NCI-H524 treated with DMSO at 0.1 percent for 48 hours (cell line): ENCODE measurements around the gene CXCL12.

Experiments used
- DNase-seq: peaks from one replicate; lab custom pipeline; 2025; lab: John Stamatoyannopoulos, UW

The CXCL12 gene

DNA sequence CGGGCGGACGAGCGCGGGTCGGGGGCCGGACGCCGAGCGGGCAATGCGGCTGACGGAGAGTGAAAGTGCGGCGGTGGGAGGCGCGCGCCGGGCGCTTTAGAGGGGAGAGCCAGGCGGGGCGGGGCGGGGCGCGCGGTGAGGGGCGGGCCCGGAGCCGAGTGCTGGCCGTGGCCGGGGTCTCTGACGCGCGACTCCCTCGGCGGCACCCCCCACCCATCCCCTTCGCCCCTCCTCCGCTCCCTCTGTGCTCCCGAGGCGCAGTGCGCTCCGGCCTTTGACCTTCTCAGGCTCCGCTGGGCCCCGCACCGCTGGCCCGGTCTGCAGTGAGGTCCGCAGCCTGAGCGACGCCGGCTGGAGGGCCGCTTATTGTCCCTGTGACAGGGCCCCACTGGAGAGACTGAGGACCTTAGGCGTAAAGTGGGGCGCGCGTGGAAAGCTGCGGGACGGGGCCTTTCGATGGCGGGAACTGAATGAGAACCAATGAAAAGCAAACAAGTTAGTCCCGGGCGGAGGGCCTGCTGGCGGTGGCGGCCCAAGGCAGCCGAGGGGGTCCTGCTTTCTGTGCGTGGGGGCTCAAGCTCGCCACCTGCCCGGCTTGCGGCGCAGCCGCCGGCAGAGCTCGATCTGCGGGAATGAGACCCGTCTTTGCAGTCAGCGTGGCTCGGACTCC lies at the start of gene CXCL12:
TSS of gene CXCL12 (minus strand) at position 72 of the 670 bp plus-strand sequence. CDS start 92 bp downstream, outside the sequence.
- DNase-seq: no peak

- no peak for DNase-seq
These were observed 42.6 kb upstream of the CXCL12 start for GRCh38 chr10:44427479-44427878.

DNA sequence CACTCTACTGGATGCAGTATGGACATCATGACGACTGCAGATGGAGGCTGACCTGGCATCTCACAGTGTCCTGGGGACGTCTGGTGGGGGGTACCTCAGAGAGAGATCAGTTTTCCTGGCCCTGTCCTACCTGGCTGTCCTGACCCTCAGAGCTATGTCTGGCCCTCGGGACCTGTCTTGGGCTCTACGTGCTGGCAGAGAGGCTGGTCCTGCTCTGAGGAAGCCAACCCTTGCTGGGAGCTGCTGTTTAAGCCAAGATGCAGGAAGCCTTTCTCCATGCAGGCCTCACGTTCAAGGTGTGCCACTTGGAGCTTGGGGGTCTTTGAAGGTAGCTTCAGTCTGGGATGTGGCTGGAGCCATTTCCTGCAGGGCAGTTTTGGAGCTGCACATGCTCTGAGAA lies 42.1 kb upstream of the CXCL12 start:
- no peak for DNase-seq

DNA sequence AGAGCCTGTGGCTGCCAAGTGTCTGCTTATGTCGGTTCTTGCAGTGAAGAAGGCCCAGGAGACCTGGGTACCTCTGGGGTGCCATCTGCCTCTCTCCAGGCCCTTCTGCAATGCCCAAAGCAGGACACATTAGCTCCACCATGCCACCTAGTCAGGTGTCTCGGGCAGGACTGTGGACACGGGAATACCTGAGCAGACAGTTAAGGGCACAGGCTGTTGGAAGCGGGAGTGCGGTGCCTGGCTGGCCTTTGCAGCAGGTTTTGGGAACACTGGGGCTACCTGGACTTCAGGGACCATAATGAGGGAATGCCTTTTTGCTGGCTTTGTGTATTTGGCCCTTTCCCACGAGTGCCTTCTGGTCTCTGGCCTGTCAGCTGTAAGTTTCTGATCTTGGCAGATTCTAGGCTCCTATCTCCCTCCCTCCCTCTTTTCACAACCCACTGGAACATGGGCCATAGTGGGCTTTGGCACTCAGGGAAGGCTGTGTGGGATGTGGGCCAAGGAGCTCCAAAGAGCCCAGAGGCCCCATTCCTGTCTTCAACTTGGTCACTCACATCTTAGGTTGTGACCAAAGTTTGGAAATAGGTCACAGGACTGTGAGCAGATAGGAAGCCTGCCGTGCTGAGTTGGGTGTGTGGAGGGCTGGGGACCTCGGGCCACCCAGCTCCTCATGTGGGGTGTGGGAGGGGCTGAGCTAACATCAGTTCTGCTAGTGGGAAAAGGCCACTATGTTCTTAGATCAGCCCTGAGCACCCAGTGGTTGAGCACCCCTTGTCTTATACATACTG lies 41.5 kb upstream of the CXCL12 start:
- no peak for DNase-seq

GRCh38 chr10:44425466-44425865 lies 40.6 kb upstream of the CXCL12 start:
- DNase-seq: no peak

GRCh38 chr10:44424957-44425356 lies 40.1 kb upstream of the CXCL12 start:
- no peak for DNase-seq

- DNase-seq: no peak
These were observed 39.4 kb upstream of the CXCL12 start for GRCh38 chr10:44424298-44424697.

DNA sequence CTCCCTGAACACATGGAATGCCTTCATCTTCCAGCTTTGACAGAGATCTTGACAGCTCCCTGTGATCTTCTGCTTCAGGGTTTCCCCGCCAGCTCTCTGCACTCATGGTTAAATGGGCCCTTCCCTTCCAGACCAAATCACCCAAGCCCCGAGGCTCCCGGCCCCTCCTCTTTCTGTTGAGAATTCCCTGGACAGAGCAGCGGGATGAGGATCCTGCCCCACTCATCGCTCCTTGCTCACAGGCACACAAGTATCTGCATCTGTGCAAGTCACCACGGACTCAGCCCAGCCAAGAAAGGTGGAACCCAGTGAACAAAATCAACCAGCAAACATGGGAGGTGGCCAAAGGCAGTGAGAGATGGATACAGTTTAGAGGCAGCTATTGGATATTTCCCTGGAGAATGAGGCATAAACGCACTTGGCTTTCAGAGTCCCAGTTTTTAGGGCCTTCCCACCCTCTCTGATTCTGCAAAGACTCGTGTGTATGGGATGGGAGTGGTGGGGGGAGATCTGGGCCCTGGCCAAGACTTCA lies 37.7 kb upstream of the CXCL12 start:
- no peak for DNase-seq

GRCh38 chr10:44422153-44422552 lies 37.3 kb upstream of the CXCL12 start:
- DNase-seq: no peak

GRCh38 chr10:44419790-44420549 lies 35.1 kb upstream of the CXCL12 start:
- no peak for DNase-seq

DNA sequence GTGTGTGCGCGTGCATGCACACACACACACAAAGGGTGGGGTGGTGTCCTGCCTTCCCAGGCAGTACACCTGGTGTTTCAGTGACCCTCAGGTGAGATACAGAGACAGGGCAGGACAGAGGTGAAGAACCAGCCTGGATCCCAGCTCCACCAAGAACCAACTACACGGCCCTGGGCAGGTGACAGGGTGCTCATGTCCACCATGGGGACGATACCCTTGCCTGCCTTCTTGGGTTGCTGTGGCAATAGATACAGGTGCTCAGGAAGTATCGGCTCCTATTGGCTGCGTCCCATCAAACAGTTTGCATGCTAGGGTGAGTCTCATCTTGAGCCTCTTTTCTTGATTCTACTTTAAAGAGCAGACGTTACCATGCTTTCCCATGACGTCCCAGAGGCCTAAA lies 33.7 kb upstream of the CXCL12 start:
- DNase-seq: no peak

GRCh38 chr10:44417761-44418160 lies 32.9 kb upstream of the CXCL12 start:
- no peak for DNase-seq

GRCh38 chr10:44416936-44417335 lies 32.0 kb upstream of the CXCL12 start:
- no peak for DNase-seq

- no peak for DNase-seq
These were observed 31.3 kb upstream of the CXCL12 start for GRCh38 chr10:44416021-44416771.

- DNase-seq: no peak
These were observed 30.2 kb upstream of the CXCL12 start for GRCh38 chr10:44415121-44415520.

DNA sequence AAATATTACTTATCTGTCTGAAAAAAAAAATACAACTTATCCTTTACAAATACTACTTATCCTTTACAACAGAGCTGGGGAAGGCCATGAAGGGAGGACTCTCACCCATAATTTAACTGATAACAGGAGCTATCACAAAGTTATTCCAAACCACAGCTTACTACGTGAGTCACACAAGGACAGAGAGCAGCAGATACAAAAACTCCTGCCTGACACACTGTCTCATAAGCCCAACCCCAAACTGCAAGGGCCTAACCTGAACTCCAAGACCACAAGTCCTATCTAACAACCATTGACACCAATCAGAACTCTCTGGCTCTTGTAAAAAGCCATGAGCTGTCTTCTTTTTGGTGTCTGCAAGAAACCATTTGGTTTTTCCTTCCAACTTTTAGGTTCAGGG lies 28.5 kb upstream of the CXCL12 start:
- no peak for DNase-seq

GRCh38 chr10:44411251-44411650 lies 26.4 kb upstream of the CXCL12 start:
- no peak for DNase-seq

DNA sequence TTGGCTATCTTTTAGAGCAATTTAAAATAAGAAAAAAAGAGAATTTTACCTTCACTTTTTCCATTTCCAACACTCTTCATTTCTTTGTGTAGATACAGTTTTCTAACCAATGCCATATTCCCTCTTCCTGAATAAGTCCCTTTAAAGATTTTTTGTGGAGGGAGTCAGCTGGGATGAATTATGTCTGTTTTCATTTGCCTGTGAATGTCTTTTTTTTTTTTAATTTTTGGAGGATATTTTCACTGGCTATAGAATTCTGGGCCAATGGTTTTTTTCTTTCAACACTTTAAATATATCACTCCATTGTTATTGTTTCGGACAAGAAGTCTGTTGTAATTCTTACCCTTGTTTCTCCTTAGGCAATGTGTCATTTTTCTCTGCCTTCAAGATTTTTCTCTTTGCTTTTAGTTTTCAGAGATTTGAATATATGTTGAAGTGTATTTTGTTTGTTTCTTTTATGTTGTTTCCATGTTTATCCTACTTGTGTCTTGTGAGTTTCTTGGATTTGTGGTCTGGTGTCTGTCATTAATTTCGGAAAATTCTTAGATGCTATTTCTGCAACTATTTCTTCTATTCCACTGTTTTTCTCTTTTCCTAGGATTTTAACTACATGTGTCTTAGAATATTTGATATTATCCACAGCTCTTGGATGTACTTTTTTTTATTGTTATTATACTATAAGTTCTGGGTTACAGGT lies 20.0 kb upstream of the CXCL12 start:
- no peak for DNase-seq

GRCh38 chr10:44402465-44403195 lies 17.7 kb upstream of the CXCL12 start:
- no peak for DNase-seq

- DNase-seq: no peak
These were observed 15.6 kb upstream of the CXCL12 start for GRCh38 chr10:44400541-44400940.
